Amygdala (tissue), 56 donors: ENCODE measurements around the gene MRAP2.
"Not testable (repeated sequence)": the region's sequence is repeated elsewhere in the genome, so short reads cannot be mapped to it uniquely, and the experiment has no call there.

Experiments
- DNase-seq, 56 donors: peaks; one replicate each; lab custom pipeline; 2025; lab: John Stamatoyannopoulos, UW

MRAP2 gene

GRCh38 chr6:84114933-84115594, 81.5 kb downstream of the MRAP2 start:
- not testable (repeated sequence) for DNase-seq

DNA sequence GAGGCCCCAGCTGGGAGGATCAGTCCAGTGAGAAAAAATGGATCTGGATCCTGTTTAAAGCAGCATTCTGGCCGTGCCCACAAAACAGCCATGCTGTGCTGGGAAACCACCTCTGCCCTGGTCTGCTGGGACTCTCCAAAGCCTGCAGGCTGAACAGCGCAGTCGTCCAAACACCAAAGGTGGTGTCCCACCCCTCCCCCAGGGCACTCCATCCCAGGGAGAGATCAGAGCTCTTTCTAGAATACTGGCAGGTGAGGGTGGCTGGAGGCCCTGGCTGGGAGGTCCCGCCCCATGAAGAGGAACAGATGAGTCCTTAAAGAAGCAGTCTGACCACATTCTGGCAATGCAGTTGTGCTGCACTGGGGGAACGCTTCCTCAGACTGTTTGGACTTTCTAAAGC, 84.6 kb downstream of the MRAP2 start:
- DNase-seq, result no peak

- DNase-seq, result no peak
These were observed 85.7 kb downstream of the MRAP2 start for GRCh38 chr6:84119277-84119676.

- DNase-seq, result no peak
These were observed 89.6 kb downstream of the MRAP2 start for GRCh38 chr6:84123186-84123585.

DNA sequence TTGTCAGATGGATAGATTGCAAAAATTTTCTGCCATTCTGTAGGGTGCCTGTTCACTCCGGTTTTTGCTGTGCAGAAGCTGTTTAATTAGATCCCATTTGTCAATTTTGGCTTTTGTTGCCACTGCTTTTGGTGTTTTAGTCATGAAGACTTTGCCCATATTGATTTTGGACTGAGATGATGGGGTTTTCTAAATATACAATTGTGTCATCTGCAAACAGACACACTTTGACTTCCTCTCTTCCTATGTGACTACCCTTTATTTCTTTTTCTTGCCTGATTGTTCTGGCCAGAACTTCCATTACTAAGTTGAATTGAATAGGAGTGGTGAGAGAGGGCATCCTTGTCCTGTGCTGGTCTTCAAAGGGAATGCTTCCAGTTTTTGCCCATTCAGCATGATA, 96.0 kb downstream of the MRAP2 start:
- not testable (repeated sequence) for DNase-seq

- DNase-seq, result not testable (repeated sequence)
These were observed 99.8 kb downstream of the MRAP2 start for GRCh38 chr6:84133385-84133784.

- no peak for DNase-seq
These were observed 101.7 kb downstream of the MRAP2 start for GRCh38 chr6:84135291-84135690.

GRCh38 chr6:84136364-84137050, 102.9 kb downstream of the MRAP2 start:
- no peak for DNase-seq

- no peak for DNase-seq
These were observed 103.4 kb downstream of the MRAP2 start for GRCh38 chr6:84137051-84137375.

DNA sequence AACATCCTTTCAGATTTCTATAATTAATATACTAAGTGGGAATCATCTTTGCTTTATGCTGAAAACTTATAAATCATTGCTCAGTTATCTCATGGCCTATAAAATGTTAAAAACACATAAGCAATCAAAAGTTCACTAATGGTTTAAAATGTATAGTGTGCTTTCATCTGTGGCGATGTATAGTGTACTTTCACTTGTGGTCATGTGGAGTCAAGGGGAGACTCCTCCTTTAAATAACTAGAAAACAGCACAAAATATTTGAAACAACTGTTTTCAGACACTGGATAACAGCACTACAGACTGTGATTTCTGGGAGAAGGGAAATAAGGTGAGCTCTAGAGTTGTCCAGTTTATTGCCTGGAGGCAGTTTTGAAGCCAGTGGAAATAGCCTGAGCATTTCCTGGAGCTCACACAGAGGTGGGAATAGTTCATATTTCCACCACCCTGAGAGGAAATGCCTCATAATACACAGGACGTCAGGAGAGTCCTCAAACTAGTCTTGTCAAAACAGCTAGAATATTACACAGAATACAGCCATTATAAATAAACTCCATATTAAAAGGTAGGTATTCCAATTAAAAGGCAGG, 104.5 kb downstream of the MRAP2 start:
- no peak for DNase-seq

GRCh38 chr6:84139311-84139710, 105.7 kb downstream of the MRAP2 start:
- no peak for DNase-seq
